Measurements from ENCODE around the gene FABP7. TPM values are rescaled to one million over a fixed set of nuclear protein-coding genes. Genes with fewer than 3 reads are reported as not detected.

FABP7 gene
- not detected in 5 replicates for total RNA-seq (2022; extraction: Qiagen RNA extraction; ENCODE audit: low read depth)

DNA sequence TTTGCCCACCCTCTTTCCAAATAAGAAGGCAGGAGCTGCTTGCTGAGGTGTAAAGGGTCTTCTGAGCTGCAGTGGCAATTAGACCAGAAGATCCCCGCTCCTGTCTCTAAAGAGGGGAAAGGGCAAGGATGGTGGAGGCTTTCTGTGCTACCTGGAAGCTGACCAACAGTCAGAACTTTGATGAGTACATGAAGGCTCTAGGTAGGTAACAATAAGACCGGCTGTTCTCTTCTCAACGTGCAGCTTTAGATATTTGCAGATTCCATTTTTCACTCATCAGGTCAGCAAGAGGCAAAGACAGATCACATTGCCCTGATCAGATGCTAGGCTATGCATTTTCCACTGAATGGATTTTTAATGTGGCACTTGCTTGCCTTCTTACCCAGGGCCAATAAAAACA, at the start of gene FABP7:
TSS of gene FABP7 (plus strand) at position 50 of the 400 bp plus-strand sequence. CDS start at position 129, 79 bp downstream.

DNA sequence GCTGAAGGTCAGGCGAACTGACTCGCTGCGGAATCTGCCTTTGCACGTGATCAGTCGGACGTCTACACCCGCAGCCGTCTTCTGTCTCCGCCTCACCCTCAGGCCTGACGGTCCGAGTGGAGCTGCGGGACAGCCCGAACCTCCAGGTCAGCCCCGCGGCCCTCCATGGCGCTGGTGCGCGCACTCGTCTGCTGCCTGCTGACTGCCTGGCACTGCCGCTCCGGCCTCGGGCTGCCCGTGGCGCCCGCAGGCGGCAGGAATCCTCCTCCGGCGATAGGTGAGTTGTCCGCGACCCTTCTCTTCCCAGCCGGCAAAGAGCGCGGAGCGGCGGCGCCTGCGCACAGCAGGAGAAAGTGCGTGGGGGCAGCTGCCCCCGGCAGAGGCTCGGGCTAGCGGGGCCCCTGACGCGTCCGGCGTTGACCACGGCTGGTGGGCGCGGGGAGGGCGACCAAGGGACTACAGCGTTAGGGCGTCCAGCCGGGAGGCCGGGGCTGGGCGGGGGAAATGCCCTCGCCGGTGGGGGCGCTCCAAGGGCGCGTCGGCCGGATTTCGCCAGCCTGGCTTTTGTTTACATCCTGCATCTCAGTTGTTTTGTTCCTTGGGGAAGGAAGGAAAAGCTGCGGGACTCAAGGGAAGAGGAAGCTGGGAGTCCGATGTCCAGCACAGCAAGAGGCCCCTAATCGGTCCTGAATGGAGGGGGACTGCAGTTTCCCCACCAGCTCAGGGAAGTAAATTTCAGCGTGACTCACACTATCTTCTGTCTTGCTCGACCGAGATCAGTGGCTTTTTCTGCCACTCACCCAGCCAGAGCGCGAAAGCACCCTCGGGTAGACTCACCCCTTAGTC, 9.9 kb downstream of the FABP7 start, which contains the start of gene SMPDL3A:
TSS of gene SMPDL3A (plus strand) at position 77 of the 846 bp plus-strand sequence. CDS start at position 166, 89 bp downstream.

Other genes with a start within 250 kb of the FABP7 start
- 0.58 to 1.4 TPM (median 0.93 TPM) in 5 replicates for gene PKIB, start 169.3 kb upstream of the FABP7 start, total RNA-seq (2022; extraction: Qiagen RNA extraction; ENCODE audit: low read depth)
- gene SMPDL3A, start 9.5 kb downstream of the FABP7 start, total RNA-seq (2022; extraction: Qiagen RNA extraction; ENCODE audit: low read depth): 2.1 to 3.2 TPM (median 3.0 TPM) in 5 replicates
- 0.05 to 0.13 TPM (median 0.11 TPM) in 4 of 5 replicates, not detected in the other for gene CLVS2, start 216.5 kb downstream of the FABP7 start, total RNA-seq (2022; extraction: Qiagen RNA extraction; ENCODE audit: low read depth)